Gastroesophageal sphincter (tissue), 4 donors: ENCODE data around the gene SYT7. TPM values are rescaled to one million over a fixed set of nuclear protein-coding genes. Genes with fewer than 3 reads are reported as not detected.
"Not testable (repeated sequence)": the region's sequence is repeated elsewhere in the genome, so short reads cannot be mapped to it uniquely, and the experiment has no call there.

Source experiments
- ATAC-seq: fragments of 150-250 bp; one replicate; pipeline ENCODE4 v1.9.1; 2016; ENCODE audit warnings: mild to moderate bottlenecking, moderate library complexity
- H3K27ac ChIP-seq, 4 donors: fragments of 200-600 bp; sonication (generic) in 3 of 4; 1 replicate in 3 of 4; 2 replicates in 1 of 4; pipeline ENCODE4 v1.5.1; 2016 to 2019
- H3K27me3 ChIP-seq: fragments of 200-600 bp; sonication (generic); one replicate; pipeline ENCODE4 v1.5.1; 2019
- H3K36me3 ChIP-seq, 2 donors: fragments of 200-600 bp; sonication (generic); one replicate each; pipeline ENCODE4 v1.5.1; 2019; ENCODE audit warnings: control low read depth in 1 of 2
- H3K4me1 ChIP-seq, 3 donors: fragments of 200-600 bp; sonication (generic); 1 replicate in 2 of 3; 2 replicates in 1 of 3; pipeline ENCODE4 v1.5.1; 2016 to 2019; ENCODE audit warnings: control low read depth in 2 of 3
- H3K4me3 ChIP-seq, 2 donors: fragments of 200-600 bp; sonication (generic); one replicate each; pipeline ENCODE4 v1.5.1; 2019; ENCODE audit warnings: mild to moderate bottlenecking in 1 of 2, moderate library complexity in 1 of 2
- H3K9me3 ChIP-seq, 3 donors: fragments of 200-600 bp; sonication (generic); one replicate each; pipeline ENCODE4 v1.5.1; 2017 to 2019; ENCODE audit warnings: control low read depth in 2 of 3
- CTCF ChIP-seq, 4 experiments: fragments of 200-600 bp in 2 of 4; fragments of 450-650 bp in 2 of 4; sonication (generic) in 1 of 4; IDR thresholded peaks; one replicate each; pipeline ENCODE4 v1.5.1; 2017 to 2019; ENCODE audit warnings: antibody characterized with exemption in 4 of 4, mild to moderate bottlenecking in 2 of 4, moderate library complexity in 2 of 4
- EP300 ChIP-seq: sonication (generic); formaldehyde crosslinking; IDR thresholded peaks from one replicate; pipeline ENCODE4 v1.6.1; 2017; ENCODE audit warnings: antibody characterized with exemption, mild to moderate bottlenecking
- POLR2A ChIP-seq, 2 donors: fragments of 450-650 bp; IDR thresholded peaks; one replicate each; pipeline ENCODE4 v1.6.1; 2017; ENCODE audit warnings: antibody characterized with exemption in 2 of 2, mild to moderate bottlenecking in 2 of 2, moderate library complexity in 1 of 2
- POLR2AphosphoS5 ChIP-seq: sonication (generic); formaldehyde crosslinking; IDR thresholded peaks from one replicate; pipeline ENCODE4 v1.6.1; 2017; ENCODE audit warnings: antibody characterized with exemption
- WGBS, 2 donors: methylation state at CpG; one replicate each; pipeline ENCODE4 v1.1.5; 2018; ENCODE audit warnings: low coverage in 1 of 2; 5-methylcytosine and 5-hydroxymethylcytosine counted together
- total RNA-seq, 4 donors: library from RNA; depleted of rRNA; stranded (reverse); fragments of >200 nt; gene quantifications; one replicate each; pipeline ENCODE4 v1.1.0, GENCODE V29; 2016

Gene SYT7
- total RNA-seq, 4 donors from 2014 or later = 1.8 to 3.7 (median 3.1) TPM

- no peak overlapping the region for H3K27ac ChIP-seq
- peaks cover 43% of the 10 kb centered on the region for H3K27me3 ChIP-seq
- H3K36me3 ChIP-seq = no peaks in the 10 kb centered on the region
- 78% methylated on average over 4 of the region's 6 CpGs; no CpG with 5 or more reads in 1 of the 2 donors for WGBS, 2 donors
- TF ChIP-seq CTCF (IDR thresholded peaks at IDR 0.05) (no peak), EP300 (no peak), POLR2A (IDR thresholded peaks at IDR 0.05) (no peak), POLR2AphosphoS5 (no peak)
- H3K9me3 ChIP-seq = no peaks in the 10 kb centered on the region
- no peak for ATAC-seq
- no peaks in the 10 kb centered on the region for H3K4me1 ChIP-seq
- H3K4me3 ChIP-seq = no peak overlapping the region
Observed at GRCh38 chr11:61619471-61620226, 38.8 kb upstream of the SYT7 start.

- 36% methylated on average over 2 of the region's 5 CpGs; no CpG with 5 or more reads in 1 of the 2 donors for WGBS, 2 donors
- no peak overlapping the region for H3K27ac ChIP-seq
- TF ChIP-seq POLR2AphosphoS5 = no peak
- TF ChIP-seq EP300 = no peak
- TF ChIP-seq CTCF (IDR thresholded peaks at IDR 0.05) = no peak
- H3K4me3 ChIP-seq = no peak overlapping the region
- no peaks in the 10 kb centered on the region for H3K36me3 ChIP-seq
- H3K9me3 ChIP-seq = no peaks in the 10 kb centered on the region
- H3K4me1 ChIP-seq = no peaks in the 10 kb centered on the region
- ATAC-seq = no peak
- H3K27me3 ChIP-seq = peaks cover 48% of the 10 kb centered on the region
Observed at GRCh38 chr11:61618978-61619377, 38.1 kb upstream of the SYT7 start.

DNA sequence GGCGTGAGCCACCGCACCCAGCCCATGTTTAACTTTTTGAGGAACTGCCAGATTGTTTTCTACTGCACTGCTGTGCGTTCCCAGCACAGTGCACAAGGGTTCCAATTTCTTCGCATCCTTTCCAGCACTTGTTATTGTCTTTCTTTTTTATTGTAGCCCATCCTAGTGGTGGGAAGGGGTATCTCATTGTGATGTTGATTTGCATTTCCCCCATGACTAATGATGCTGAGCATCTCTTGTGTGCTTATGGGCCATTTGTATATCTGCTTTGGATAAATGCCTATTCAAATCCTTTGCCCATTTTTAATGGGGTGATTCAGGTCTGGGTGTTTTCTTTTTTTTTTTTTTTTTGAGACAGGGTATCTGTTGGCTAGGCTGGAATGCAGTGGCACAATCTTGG lies 36.6 kb upstream of the SYT7 start:
- TF ChIP-seq POLR2A (IDR thresholded peaks at IDR 0.05) (no peak), EP300 (no peak), POLR2AphosphoS5 (no peak), CTCF (IDR thresholded peaks at IDR 0.05) (no peak)
- no peak overlapping the region for H3K4me3 ChIP-seq
- H3K36me3 ChIP-seq = no peaks in the 10 kb centered on the region
- peaks cover 63% of the 10 kb centered on the region for H3K27me3 ChIP-seq
- H3K9me3 ChIP-seq = no peaks in the 10 kb centered on the region
- no peak for ATAC-seq
- 87 to 90% methylated on average over 3 of the region's 4 CpGs for WGBS, 2 donors
- no peaks in the 10 kb centered on the region for H3K4me1 ChIP-seq
- no peak overlapping the region for H3K27ac ChIP-seq

GRCh38 chr11:61616434-61616833 lies 35.6 kb upstream of the SYT7 start:
- no peak for ATAC-seq

DNA sequence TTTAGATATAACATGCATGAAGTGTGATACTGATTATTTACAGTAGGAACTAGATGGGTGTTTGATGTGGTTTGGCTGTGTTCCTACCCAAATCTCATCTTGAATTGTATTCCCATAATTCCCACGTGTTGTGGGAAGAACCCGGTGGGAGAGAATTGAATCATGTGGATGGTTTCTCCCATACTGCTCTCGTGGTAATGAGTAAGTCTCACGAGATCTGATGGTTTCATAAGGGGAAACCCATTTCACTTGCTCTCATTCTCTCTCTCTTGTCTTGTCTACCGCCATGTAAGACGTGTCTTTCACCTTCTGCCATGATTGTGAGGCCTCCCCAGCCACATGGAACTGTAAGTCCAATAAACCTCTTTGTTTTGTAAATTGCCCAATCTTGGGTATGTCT lies 33.9 kb upstream of the SYT7 start:
- not testable (repeated sequence) for H3K4me3 ChIP-seq, ATAC-seq, H3K4me1 ChIP-seq, H3K9me3 ChIP-seq, H3K36me3 ChIP-seq, H3K27ac ChIP-seq
- 54 to 55% methylated on average over 5 to 6 of the region's 6 CpGs for WGBS, 2 donors
- H3K27me3 ChIP-seq = peaks cover 63% of the 10 kb centered on the region

More at GRCh38 chr11:61616434-61616833, 35.6 kb upstream of the SYT7 start:
- H3K4me1 ChIP-seq = no peaks in the 10 kb centered on the region
- 35 to 42% methylated on average over 2 of the region's 2 CpGs for WGBS, 2 donors
- H3K27ac ChIP-seq = no peak overlapping the region
- no peaks in the 10 kb centered on the region for H3K36me3 ChIP-seq
- H3K4me3 ChIP-seq = no peak overlapping the region
- H3K9me3 ChIP-seq = no peaks in the 10 kb centered on the region
- H3K27me3 ChIP-seq = peaks cover 64% of the 10 kb centered on the region
- TF ChIP-seq CTCF (IDR thresholded peaks at IDR 0.05) (no peak), EP300 (no peak), POLR2A (IDR thresholded peaks at IDR 0.05) (no peak), POLR2AphosphoS5 (no peak)
